NOMO-1 treated with DMSO at 0.1 percent for 48 hours (cell line): Measurements from ENCODE around the gene ZDHHC18.
"Not testable (repeated sequence)": the region's sequence is repeated elsewhere in the genome, so short reads cannot be mapped to it uniquely, and the experiment has no call there.

Source experiments
- DNase-seq: peaks from one replicate; lab custom pipeline; 2025; ENCODE audit not compliant: unreplicated experiment; lab: John Stamatoyannopoulos, UW

The ZDHHC18 gene

GRCh38 chr1:26832249-26832960 is 5.9 kb downstream of the ZDHHC18 start:
- no peak for DNase-seq

GRCh38 chr1:26833432-26834405 is 7.2 kb downstream of the ZDHHC18 start:
- DNase-seq = peak; percentile 5

- DNase-seq = not testable (repeated sequence)
Measured at GRCh38 chr1:26837665-26838064, 11.2 kb downstream of the ZDHHC18 start.

DNA sequence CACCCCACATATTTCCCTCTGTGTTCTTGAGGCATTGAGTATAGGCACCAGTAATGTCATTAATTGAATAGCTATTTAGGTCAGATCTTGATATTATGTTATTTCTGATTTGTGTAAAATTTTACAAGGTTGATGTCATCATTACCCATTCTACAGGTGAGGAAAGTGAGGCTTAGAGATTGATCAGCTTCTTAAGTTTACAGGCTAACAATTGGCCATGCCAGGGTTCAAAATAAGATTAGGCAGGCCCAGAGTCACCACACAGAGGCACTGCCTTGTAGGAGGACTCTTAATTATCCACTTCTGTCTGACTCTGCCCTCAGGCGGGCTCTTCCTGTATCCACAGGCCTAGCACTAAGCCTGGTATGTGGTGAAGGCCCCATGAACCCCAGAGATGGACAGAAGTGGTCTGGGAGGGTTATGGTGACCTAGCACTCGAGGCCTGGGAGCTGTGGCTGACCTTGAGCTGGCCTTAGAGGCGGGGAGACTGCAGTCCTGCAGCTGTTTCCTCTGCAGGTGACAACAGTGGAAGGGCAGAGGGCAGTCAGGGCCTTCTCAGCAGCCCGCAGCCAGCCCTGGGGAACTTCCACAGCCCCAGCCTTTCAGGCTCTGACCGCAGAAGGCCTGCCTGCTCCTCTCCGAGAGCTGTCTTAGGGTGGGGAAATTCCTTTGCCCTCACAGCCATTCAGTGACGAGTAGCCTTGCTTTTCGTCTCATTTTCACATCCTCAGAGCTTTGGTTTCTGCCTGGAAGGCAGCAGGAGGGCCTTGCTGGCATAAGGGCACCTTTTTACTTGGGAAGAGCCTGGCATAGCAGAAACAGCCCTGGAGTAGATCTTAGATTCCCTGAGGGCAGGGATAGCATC is 12.2 kb downstream of the ZDHHC18 start:
- no peak for DNase-seq

- DNase-seq = no peak
Measured at GRCh38 chr1:26839339-26839722, 12.8 kb downstream of the ZDHHC18 start.

- DNase-seq = no peak
Measured at GRCh38 chr1:26839779-26840178, 13.3 kb downstream of the ZDHHC18 start.

- DNase-seq = no peak
Measured at GRCh38 chr1:26844424-26845196, 18.1 kb downstream of the ZDHHC18 start.

DNA sequence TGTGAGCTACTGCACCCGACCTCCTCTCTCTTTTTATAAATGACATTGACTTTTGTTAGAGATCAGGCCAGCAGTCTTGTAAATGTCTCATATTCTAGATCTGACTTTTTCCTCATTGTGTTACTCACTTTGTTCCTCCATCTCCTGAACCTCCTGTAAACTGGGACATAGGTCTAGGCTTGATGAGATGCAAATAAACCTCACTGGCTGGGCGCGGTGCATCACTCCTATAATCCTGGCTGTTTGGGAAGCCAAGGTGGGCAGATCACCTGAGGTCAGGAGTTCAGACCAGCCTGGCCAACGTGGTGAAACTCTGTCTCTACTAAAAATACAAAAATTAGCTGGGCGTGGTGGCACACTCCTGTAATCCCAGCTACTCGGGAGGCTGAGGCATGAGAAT is 21.3 kb downstream of the ZDHHC18 start:
- not testable (repeated sequence) for DNase-seq

DNA sequence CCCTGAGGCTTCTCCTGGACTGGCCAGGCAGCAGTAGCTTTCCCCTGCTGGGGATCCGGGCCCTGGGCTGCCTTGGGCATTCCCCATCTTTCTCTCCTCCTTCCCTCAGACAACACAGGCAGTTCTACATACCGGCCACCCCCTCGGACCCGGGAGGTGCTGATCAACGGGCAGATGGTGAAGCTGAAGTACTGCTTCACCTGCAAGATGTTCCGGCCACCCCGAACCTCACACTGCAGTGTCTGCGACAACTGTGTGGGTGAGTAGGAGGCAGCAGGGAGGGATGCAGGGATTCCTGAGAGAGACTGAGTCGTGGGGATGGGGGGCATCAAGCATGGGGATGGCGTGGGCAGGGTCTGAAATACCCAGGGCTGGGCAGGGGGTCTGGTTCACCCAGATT is 22.0 kb downstream of the ZDHHC18 start:
- DNase-seq = no peak

- DNase-seq = no peak
Measured at GRCh38 chr1:26848941-26849774, 22.7 kb downstream of the ZDHHC18 start.

GRCh38 chr1:26851106-26851684 is 24.7 kb downstream of the ZDHHC18 start:
- DNase-seq = no peak

- DNase-seq = no peak
Measured at GRCh38 chr1:26852701-26853100, 26.2 kb downstream of the ZDHHC18 start.

GRCh38 chr1:26853156-26853555 is 26.7 kb downstream of the ZDHHC18 start:
- peak; percentile 34 for DNase-seq

GRCh38 chr1:26853600-26853999 is 27.1 kb downstream of the ZDHHC18 start:
- no peak for DNase-seq

- no peak for DNase-seq
Measured at GRCh38 chr1:26854906-26855305, 28.4 kb downstream of the ZDHHC18 start.

- no peak for DNase-seq
Measured at GRCh38 chr1:26855636-26856035, 29.1 kb downstream of the ZDHHC18 start.

- no peak for DNase-seq
Measured at GRCh38 chr1:26856181-26856580, 29.7 kb downstream of the ZDHHC18 start.

GRCh38 chr1:26856604-26857469 is 30.3 kb downstream of the ZDHHC18 start:
- DNase-seq = no peak
